Pulmonary artery endothelial cell (primary cell): ENCODE data around the gene PTPRN2. TPM values are rescaled to one million over a fixed set of nuclear protein-coding genes. Genes with fewer than 3 reads are reported as not detected.
"Not testable (repeated sequence)": the region's sequence is repeated elsewhere in the genome, so short reads cannot be mapped to it uniquely, and the experiment has no call there.

ENCODE experiments used
- DNase-seq: peaks from one replicate; pipeline ENCODE4 v3.0.0-alpha.2; 2011; ENCODE audit warnings: low read depth, low spot score
- total RNA-seq: library from RNA; depleted of rRNA; stranded (reverse); fragments of >200 nt; gene quantifications from 2 replicates; pipeline ENCODE4 v1.2.3, GENCODE V29; 2014

The PTPRN2 gene
- total RNA-seq, 1 donor from 2014 or later, result 0.53 TPM

GRCh38 chr7:158039270-158039669, 548.4 kb downstream of the PTPRN2 start:
- DNase-seq, result no peak

GRCh38 chr7:158037211-158037610, 550.4 kb downstream of the PTPRN2 start:
- DNase-seq, result no peak

GRCh38 chr7:158035343-158035742, 552.3 kb downstream of the PTPRN2 start:
- DNase-seq, result no peak

- no peak for DNase-seq
Observed at GRCh38 chr7:158034571-158034970, 553.1 kb downstream of the PTPRN2 start.

GRCh38 chr7:158033925-158034324, 553.7 kb downstream of the PTPRN2 start:
- not testable (repeated sequence) for DNase-seq

GRCh38 chr7:158033196-158033595, 554.4 kb downstream of the PTPRN2 start:
- DNase-seq, result no peak

GRCh38 chr7:158032561-158033115, 555.0 kb downstream of the PTPRN2 start:
- no peak for DNase-seq

- DNase-seq, result no peak
Observed at GRCh38 chr7:158031867-158032308, 555.7 kb downstream of the PTPRN2 start.

GRCh38 chr7:158030566-158030965, 557.1 kb downstream of the PTPRN2 start:
- DNase-seq, result no peak

GRCh38 chr7:158030071-158030470, 557.6 kb downstream of the PTPRN2 start:
- no peak for DNase-seq

GRCh38 chr7:158029509-158029908, 558.1 kb downstream of the PTPRN2 start:
- no peak for DNase-seq

- DNase-seq, result no peak
Observed at GRCh38 chr7:158028971-158029370, 558.7 kb downstream of the PTPRN2 start.

- DNase-seq, result no peak
Observed at GRCh38 chr7:158028290-158028941, 559.2 kb downstream of the PTPRN2 start.

GRCh38 chr7:158027646-158028045, 560.0 kb downstream of the PTPRN2 start:
- DNase-seq, result no peak

GRCh38 chr7:158026636-158027265, 560.9 kb downstream of the PTPRN2 start:
- DNase-seq, result no peak

GRCh38 chr7:158025686-158026600, 561.7 kb downstream of the PTPRN2 start:
- no peak for DNase-seq

- DNase-seq, result no peak
Observed at GRCh38 chr7:158024881-158025280, 562.7 kb downstream of the PTPRN2 start.

- DNase-seq, result no peak
Observed at GRCh38 chr7:158024351-158024715, 563.3 kb downstream of the PTPRN2 start.

- no peak for DNase-seq
Observed at GRCh38 chr7:158023681-158024350, 563.8 kb downstream of the PTPRN2 start.

GRCh38 chr7:158023157-158023556, 564.5 kb downstream of the PTPRN2 start:
- DNase-seq, result no peak

GRCh38 chr7:158022601-158023000, 565.0 kb downstream of the PTPRN2 start:
- DNase-seq, result no peak
